GM12872 (cell line): ENCODE measurements around the gene PARD6A.

Source experiments
- TF ChIP-seq, protein P1 (sequence below): IDR thresholded peaks from 3 replicates; pipeline ENCODE4 v1.5.1; 2011; ENCODE audit warnings: low read depth, mild to moderate bottlenecking, low read length, moderate library complexity; ENCODE audit not compliant: insufficient read depth

The PARD6A gene

DNA sequence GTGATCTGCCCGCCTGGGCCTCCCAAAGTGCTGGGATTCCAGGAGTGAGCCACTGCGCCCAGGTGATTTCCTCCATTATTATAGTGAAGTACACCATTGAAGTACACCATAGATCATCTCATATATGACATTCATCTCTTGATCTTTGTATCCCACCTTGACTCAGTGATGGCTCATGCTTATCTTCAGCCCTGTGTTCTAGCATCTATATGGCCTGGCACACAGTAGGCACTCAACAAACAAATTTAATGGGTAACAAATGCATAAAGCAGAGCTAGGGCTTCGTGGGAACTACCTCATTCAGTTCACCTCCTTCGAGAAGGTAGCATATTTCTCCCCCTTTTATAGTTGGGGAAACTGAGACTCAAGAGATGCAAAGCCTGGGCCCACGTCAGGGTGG is 4.8 kb downstream of the PARD6A start:
- TF ChIP-seq, protein P1, sequence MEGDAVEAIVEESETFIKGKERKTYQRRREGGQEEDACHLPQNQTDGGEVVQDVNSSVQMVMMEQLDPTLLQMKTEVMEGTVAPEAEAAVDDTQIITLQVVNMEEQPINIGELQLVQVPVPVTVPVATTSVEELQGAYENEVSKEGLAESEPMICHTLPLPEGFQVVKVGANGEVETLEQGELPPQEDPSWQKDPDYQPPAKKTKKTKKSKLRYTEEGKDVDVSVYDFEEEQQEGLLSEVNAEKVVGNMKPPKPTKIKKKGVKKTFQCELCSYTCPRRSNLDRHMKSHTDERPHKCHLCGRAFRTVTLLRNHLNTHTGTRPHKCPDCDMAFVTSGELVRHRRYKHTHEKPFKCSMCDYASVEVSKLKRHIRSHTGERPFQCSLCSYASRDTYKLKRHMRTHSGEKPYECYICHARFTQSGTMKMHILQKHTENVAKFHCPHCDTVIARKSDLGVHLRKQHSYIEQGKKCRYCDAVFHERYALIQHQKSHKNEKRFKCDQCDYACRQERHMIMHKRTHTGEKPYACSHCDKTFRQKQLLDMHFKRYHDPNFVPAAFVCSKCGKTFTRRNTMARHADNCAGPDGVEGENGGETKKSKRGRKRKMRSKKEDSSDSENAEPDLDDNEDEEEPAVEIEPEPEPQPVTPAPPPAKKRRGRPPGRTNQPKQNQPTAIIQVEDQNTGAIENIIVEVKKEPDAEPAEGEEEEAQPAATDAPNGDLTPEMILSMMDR: no peak

DNA sequence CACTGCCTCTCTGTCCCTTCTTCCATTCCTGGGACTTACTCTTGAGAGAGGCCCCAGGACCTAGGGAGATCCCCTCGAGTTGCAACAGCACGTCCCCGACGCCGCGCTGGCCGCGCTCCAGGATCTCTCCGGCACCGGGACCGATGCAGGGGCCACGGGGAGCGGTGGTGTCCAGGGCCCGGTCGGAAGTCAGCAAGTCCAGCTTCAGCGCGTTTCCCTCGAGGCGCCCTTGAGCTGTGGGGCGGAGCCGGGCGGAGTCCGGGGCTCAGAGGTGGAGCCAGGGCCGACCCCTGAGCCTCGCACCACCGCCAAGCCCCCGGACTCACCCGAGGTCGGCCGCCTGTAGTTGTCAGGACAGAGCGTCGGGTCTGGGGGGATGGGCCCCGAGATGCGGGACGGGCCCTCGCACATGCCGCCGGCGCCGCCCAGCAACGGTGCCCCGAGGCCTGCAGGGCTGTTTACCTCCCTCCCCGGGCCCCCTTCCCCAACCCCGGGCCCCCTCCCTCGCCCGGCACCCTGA is 5.3 kb downstream of the PARD6A start:
- TF ChIP-seq, protein P1: no peak

DNA sequence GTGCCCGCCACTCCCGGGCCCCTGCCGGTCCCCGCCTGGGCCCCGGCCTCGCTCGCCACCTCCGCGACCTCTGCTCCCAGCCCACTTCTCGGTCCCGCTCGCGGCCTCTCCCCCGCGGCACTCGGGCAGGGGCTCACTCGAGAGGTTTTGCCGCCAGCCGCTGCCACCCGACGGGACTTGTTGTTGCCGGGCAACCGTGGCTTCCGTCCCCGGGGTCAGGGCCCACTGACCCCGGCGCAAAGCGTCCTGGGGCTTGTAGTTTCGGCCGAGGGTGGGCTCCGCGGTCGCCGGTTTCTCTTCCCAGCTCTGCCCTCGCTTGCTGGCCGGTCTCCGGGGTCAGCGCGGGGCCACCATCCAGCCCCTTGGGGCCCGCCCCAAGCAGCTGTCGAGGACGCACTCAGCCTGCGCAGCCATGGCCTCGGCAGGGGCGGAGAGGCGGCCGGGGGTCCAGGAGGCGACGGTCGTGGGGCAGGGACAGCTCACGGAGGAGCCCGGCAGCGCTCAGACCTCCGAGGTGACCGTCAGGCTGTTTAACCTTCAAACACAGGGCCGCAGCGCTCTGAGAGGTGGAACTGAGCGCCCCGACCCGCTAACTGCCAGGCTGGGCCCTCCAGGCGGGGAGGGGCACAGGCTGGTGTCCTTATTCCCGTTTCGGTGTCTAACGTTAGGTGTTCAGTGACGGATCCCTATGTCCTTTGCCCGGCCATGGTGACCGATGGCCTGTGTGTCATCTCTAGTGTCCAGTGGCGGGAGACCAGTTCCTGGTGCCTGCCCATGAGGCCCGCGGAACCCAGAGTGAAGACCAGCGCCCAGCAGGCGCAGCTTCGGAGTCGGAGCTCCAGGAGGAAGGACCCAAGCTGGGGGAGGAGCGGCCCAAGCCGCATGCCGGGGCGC is 6.0 kb downstream of the PARD6A start, which contains the start of the genes C16orf86 and ENKD1:
TSS of gene C16orf86 (plus strand) at position 256 of the 894 bp plus-strand sequence. CDS start at position 413, 157 bp downstream.
TSS of gene ENKD1 (minus strand) at position 192 of the 894 bp plus-strand sequence. CDS start 308 bp downstream, outside the sequence.
- TF ChIP-seq, protein P1: no peak

DNA sequence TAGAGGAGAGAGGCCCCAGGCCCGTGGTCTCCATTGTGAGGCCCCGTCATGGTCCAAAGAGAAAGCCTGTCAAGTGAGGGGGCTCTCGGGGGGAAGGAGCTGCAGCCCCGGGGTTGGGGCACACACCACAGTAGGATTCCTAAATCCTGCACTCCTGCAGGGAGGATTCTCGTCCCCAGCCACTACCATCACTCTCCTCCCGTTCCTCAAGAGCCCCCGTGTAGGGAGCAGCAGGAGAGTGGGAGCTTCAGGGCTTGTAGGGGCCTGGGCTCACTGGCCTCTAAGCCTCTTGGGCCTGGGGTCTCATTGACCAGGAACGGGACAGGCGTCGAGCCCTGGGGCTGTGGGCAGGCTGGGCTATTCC is 6.7 kb downstream of the PARD6A start:
- TF ChIP-seq, protein P1: no peak

DNA sequence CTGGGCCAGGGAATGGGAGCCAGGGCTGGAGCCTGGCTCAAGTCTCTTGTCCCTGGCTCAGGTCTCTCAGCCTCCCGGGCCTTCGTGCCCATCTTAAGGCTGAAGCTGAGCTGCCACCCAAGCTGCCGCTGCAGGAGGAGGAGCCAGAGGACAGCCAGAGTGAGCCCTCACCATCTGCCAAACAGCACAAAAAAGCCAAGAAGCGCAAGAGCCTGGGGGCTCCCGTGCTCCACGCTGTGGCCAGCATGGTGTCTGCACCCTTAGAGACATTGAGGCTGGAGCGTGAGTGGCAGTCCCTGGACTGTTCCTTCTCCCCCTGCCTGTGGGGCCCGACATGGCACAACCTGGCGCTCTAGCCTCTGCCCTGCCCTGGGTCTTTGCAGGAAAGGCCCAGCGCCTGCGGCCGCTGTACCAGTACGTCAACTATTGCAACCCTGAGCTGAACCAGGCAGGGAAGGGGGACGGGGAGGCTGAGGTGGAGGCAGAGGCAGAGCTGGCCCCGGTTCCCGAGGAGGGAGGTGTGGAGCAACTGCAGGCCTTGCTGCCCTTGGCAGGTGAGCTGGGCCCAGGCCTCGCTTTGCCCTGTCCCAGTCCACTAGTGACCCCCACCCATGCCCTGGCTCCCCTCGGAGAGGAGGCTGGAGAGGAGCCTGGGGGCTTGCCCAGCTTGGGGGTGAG is 7.2 kb downstream of the PARD6A start:
- TF ChIP-seq, protein P1: peak; percentile 96

DNA sequence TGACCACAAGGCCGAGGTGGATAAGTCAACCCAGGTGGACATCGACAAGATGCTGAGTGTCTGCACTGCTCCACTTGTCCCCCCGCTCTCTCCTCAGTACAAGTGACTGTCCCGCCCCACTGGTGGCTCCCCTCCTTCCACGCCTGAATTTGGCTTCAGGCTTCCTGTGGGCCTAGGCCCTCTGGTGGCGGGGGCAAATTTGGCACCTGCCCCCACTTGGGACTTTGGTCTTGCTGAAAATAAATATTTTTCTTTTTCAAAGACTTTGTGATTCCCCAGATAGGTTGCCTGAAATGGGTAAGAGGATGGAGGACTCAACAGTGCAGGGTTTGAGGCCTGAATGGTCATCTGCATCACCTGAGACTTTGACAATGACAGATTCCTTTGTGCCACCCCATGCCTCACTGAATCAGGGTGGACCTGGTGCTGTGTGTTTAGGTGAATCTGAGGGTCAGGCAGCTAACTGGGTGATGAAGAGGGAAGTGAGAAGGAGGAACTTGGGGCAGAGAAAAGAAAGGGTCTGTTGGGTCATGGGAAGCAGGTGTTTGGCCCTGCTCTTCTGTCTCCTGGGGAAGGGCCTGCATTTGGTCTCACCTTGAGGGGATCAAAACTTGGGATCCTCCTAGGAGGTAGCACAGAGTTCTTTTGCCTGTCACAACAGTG is 7.9 kb downstream of the PARD6A start:
- TF ChIP-seq, protein P1: peak; percentile 47; the same call in 2 of the 3 replicates
